ENCODE data around the gene PRKN. TPM values are rescaled to one million over a fixed set of nuclear protein-coding genes. Genes with fewer than 3 reads are reported as not detected.

The PRKN gene
- total RNA-seq, 4 donors from 2014 or later: 8.4 to 44.8 (median 12.6) TPM

DNA sequence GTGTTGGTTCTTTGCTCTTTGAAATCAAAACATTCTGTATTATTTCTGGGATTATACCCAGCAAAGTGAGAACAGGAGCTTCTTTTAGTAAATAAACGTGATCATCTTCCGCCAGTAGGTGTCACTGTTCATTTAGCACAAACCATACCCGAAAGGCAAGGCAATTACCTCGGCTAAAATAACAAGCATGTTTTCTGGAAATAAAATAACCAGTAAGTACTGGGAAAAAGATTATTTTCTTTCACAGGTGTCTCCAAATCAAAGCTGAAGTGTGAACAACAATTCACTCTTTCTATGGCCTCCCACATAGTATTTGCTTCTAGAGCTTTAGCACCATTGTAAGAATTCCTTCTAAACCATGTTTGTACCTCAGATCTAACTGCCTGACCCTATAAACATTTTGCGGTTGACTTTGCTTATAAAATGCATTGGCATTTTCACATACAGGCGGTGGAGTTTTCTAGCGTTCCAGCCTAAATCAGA, 1309.1 kb downstream of the PRKN start:
- no peak for ATAC-seq (ENCODE audit: low FRiP score)
- no peak for DNase-seq (ENCODE audit: low spot score)
- TF ChIP-seq, protein P1, sequence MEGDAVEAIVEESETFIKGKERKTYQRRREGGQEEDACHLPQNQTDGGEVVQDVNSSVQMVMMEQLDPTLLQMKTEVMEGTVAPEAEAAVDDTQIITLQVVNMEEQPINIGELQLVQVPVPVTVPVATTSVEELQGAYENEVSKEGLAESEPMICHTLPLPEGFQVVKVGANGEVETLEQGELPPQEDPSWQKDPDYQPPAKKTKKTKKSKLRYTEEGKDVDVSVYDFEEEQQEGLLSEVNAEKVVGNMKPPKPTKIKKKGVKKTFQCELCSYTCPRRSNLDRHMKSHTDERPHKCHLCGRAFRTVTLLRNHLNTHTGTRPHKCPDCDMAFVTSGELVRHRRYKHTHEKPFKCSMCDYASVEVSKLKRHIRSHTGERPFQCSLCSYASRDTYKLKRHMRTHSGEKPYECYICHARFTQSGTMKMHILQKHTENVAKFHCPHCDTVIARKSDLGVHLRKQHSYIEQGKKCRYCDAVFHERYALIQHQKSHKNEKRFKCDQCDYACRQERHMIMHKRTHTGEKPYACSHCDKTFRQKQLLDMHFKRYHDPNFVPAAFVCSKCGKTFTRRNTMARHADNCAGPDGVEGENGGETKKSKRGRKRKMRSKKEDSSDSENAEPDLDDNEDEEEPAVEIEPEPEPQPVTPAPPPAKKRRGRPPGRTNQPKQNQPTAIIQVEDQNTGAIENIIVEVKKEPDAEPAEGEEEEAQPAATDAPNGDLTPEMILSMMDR (IDR thresholded peaks at IDR 0.05): no peak

DNA sequence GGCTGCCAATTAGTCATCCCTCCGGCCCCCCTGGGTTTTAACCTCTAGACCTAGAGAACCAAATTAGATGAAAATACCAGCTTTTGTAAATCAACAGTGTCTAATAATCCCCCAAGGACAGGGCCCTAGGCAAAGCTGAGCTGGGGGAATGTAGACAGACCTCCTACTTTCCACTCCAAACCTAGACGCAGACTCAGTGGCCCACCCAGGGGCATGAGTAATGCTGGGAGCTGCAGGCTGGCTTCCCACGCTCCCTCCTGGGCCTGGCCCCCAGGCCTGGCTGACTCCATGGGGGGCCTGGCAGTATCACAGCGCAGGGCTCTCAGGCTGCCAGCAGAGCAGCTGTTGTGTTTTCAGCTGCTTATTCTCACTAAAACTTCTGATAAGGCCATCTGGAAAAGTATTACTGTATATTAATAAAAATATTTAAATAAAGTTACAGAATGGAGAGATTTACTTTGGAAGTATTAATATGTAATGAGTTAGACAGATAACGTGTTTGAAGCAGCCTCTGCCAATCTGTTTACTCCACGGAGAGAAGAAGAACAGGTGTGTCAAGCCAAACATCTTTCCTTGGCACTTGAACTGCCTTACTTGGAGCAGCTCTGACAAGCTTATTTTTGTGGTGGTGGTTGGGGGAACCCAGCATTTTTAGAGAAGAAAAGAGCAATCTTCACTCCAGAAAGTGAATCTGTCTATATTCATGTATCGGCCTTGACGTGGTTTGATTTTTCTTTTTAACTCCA, 1309.7 kb downstream of the PRKN start:
- peak; percentile 37 for ATAC-seq (ENCODE audit: low FRiP score)
- TF ChIP-seq, protein P1 (IDR thresholded peaks at IDR 0.05): no peak
- DNase-seq (ENCODE audit: low spot score): no peak

DNA sequence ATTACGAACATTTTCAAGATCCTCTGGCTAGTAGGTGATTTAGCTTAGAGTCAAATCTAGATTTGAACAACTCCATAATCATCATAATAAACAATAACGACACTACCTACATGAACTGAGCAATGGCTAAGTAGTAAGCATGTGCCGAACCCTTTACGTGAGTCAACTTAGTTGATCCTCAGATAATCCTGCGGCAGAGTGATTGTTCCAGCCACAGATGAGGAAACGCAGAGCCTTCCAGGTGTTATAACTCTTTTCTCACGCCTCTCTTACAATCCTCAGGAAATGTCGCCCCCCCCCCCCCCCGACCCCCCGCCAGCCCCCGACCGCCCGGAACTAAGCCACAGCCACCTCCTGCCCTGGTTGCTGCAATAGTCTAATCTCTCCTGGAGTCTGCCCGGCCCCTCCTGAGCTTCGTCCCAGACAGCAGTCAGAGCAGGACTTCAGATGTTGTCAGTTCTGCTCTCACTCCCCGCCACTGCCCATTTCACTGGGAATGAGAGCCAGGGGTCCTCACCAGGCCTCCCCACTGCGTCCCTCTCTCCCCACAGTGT, 1312.2 kb downstream of the PRKN start:
- DNase-seq (ENCODE audit: low spot score) (no peak), ATAC-seq (ENCODE audit: low FRiP score) (no peak)
- TF ChIP-seq, protein P1 (IDR thresholded peaks at IDR 0.05): no peak

DNA sequence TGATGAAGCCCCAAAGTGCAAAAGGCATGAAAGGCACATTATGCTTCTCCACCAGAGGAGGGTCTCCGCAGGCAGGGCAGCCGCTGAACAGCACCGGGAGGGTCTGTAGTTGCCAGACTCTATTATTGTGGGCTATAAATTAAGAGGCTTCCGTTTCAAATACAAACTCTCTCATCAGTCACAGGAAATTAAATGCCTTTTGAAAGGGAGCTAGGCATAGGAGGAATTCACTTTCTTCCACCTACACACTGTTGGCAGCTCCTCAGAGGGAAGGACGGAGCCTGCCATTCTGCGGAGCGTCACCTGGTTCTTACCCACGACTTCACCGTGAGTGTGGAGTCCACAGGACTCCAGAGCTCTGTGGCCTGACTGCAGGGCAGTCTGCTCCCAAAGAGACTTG, 1312.9 kb downstream of the PRKN start:
- TF ChIP-seq, protein P1 (IDR thresholded peaks at IDR 0.05): no peak
- DNase-seq (ENCODE audit: low spot score) (no peak), ATAC-seq (ENCODE audit: low FRiP score) (no peak)

DNA sequence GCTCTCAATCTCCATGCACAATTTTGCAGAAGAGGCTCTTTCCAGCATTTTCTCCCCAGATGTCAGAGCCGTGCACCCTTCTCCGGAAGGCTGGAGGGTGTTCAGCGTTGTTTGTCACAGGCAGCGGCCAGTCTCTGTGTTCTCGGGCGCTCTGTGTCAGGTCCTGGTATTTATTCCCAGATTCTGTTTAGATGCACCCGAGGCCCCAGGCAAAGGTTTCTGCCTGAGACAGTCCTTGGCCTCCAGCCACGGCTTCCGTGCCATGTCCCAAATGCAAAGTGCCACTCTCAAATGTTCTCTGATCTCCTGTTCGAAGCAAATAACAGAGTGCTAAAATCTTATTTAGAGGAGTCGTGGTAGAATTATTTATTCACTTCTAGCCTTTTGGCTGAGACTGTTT, 1313.4 kb downstream of the PRKN start:
- TF ChIP-seq, protein P1 (IDR thresholded peaks at IDR 0.05): no peak
- DNase-seq (ENCODE audit: low spot score) (no peak), ATAC-seq (ENCODE audit: low FRiP score) (no peak)

DNA sequence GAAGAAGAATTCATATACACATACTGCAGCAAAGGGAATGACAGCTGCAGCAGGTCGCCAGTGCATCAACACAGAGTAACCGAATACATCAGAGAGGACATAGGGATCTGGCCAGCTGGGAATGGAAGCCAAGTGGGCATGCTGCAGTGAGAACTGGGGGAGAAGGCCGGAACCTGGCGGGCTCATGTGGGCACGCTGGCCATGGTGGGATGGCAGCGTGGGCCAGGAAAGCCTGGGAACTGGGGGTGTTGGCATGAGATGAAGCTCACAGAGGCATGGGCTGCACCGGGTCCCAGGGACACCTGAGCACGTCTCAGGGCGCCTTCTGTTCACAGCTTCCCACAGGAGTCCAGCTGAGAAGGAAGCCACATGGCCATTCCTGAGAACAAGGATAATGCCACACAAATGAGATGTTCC, 1314.2 kb downstream of the PRKN start:
- TF ChIP-seq, protein P1 (IDR thresholded peaks at IDR 0.05): no peak
- ATAC-seq (ENCODE audit: low FRiP score): no peak
- DNase-seq (ENCODE audit: low spot score): no peak

DNA sequence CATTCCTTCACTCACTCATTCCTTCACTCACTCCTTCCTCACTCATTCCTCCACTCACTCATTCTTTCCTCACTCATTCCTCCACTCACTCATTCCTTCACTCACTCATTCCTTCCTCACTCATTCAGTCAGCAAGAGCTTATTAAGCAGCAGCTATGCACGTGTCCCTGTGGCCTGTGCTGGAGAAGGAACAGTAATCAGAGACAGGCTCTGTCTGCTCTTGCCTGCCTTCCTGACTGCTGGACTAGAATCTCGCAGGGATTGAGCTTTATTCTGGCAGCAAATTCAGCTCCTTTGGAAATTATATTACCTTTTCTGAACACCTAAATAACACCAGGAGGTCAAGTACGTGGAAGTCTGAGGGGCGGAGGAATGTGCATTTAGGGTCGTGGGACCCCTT, 1314.8 kb downstream of the PRKN start:
- ATAC-seq (ENCODE audit: low FRiP score) (no peak), DNase-seq (ENCODE audit: low spot score) (no peak)
- TF ChIP-seq, protein P1 (IDR thresholded peaks at IDR 0.05): no peak

Data from omental fat pad (tissue), 4 donors.